ENCODE measurements around the gene BHLHE40.
A peak's percentile ranks its signal among the peaks of the same experiment; 100 is the strongest.

The BHLHE40 gene

DNA sequence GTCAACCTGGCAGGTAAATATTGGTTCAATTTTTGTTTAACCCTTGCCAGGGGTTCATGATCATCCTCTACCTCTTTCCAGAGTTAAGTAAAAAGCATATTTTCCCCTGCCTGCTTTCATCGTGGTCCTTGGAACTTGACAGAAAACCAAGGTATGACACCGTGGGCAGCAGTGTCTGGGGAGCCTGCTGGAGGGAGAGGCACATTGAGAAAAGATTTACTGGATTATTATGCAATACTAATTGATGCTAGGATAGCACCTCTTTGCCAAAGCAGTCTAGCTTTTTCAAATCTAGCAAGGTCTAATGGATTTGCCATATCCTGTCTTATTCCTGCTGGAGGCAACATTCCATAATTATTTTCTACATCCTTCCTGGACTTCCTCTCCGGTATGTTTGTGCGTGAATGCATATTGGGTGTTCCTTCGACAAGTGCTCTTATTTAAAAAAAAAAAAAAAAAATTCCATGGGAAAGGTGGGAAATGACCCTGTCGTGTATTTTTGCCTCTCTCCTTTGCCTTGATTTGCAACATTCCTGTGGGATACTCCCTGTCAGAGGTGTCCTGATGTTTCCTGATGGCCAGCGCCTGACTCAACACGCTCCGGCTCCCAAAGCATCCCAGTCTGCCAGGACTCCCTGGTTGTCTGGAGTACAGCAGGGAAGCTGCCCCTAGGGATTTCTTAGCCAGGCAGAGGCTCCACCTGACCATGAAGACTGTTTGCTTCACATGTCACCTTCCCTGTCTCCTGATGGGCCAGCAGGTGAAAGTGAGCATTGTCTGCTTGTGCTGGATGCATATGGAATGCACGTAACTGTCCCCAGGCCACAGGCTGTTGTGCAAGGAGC, 6.3 kb downstream of the BHLHE40 start:
- no peak for DNase-seq

DNA sequence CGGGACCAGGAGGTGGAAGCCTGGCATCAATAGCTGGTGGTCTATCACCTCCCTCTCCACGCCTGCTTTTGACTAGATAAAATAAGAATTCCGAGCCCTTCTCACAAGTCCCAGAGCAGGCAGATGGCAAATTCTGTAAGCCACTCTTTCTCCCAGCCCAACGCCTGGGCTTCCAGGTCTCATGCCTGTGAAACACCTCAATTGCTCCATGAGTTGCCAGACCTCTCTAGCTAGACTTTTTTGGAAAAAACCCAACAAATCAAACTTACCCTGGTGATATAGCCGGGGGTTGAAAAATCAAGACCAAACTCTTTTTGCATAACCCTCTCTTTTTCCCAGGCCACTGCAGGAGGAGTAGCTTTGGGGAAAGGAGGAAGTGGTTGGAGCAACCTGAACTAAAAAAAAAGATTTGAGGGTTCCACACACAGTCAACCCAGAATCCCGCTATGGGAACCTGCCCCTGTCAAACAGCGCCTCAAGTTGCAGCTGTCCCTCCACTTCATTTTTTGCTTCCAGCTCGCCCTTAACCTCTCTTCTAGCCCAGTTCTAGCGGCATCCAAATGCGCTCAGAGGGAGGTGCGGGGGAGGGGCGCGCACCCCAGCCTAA, 7.0 kb downstream of the BHLHE40 start:
- peak; percentile 51 to 54 for DNase-seq

DNA sequence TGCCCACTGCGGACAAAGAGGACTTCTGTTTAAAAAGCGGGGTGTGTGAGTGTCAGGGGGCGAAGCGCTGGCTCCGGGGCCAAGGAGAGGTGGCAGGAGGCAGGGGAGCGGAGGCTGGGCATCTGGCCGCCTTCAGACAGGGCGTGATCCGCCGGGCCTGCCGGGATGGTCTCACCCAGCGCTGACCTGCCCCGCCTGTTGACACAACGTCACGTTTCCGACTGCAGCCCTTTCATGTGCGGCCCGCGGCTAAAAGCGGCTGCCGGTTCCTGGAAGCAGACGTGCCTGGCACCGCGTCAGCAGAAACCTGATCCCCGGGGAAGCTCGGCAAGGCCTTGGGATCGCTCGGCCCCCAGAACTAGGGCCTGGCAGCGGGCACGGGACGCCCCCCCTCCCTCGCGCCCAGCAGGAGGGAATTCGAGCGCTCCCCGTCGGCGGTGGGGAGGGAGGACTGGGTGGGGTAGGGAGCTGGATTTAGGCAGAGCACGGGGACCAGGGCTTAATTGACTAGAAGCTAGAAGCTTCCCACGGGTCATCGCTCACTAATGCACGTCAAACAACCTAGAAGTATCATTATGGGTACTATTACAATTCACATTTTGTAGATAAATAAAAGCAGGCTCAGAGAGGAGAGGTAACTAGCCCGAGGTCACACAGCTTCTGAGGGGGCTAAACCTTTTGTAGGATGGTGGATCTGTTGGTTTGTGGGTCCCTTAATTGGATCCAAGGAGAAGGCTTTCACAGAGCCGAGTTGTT, 7.7 kb downstream of the BHLHE40 start:
- peak; percentile 70 to 74 for DNase-seq

DNA sequence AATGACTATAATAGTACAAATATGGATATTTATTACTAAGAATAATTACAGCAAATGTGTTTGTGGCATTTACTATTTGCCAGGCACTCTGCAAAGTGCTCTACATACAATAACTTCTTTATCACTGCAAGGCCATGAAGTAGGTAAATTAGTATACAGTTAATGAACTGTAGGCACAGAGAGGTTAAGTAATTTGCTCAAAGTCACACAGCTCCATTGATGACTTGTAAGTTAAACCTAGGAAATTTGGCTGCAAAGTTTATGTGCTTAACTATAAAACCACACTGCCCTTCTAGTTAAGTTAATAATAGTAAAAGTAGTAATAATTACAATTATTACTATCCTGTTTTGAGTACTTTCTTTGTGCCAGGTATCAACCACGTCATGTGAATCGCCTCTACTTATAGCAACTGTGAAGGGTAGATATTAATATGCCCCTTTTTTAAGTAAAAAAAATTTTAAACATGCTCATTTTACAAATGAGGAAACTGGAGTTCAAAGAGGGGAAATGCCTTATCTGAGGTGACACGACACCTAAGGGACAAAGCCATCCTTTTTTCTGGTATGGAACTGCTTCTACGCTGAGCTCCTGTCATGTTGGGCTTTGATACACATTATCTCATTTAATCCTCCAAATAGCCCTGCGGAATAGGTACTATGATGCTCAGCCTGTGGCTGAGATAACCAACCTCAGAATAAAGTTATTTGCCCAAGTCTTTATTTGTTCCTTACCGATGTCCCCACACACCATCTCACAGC, 8.5 kb downstream of the BHLHE40 start:
- peak in 1 of 2 experiments; percentile 14 for DNase-seq

DNA sequence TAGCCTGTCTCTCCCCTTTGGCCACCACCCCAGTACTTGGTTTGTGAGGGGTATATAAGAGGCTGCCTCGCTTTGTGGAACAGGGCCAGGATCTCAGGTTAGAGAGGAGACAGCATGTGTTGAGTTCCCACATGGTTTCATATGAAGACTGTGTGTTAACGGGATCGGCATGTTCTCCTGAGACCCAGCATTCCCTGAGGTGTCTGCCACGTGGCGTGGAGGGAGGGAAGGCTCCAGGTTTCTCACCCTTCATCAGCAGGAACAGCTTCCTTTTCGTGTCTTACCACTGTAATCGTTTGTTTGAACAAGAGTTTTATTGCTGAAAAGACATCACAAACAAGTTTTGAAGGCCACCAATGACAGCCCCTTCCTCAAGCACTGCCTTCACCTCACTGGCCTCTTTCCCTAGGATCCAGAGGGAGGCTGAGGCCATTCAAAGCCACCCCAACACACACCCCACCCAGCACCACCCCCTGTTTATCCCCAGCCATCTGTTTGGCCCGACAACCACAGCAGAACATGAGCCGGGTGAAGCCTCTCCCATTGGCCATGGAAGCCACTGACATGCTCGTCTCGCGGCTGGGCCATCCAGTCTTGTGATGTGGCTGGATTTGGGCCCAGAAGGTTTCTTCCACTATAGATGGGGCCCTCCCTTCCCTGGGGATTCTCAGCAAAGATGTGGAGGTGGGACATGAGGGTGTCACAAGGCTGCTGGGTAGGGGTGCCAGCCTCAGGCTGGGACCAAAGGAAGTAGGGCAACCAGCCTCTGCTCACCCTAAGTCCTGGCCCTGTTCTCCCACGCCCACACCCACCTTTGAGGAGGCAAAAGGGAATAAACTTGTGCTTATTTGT, 10.0 kb downstream of the BHLHE40 start:
- no peak for DNase-seq

GRCh38 chr3:4990069-4990468, 10.8 kb downstream of the BHLHE40 start:
- DNase-seq, result no peak

GRCh38 chr3:4992118-4992517, 12.9 kb downstream of the BHLHE40 start:
- no peak for DNase-seq

DNA sequence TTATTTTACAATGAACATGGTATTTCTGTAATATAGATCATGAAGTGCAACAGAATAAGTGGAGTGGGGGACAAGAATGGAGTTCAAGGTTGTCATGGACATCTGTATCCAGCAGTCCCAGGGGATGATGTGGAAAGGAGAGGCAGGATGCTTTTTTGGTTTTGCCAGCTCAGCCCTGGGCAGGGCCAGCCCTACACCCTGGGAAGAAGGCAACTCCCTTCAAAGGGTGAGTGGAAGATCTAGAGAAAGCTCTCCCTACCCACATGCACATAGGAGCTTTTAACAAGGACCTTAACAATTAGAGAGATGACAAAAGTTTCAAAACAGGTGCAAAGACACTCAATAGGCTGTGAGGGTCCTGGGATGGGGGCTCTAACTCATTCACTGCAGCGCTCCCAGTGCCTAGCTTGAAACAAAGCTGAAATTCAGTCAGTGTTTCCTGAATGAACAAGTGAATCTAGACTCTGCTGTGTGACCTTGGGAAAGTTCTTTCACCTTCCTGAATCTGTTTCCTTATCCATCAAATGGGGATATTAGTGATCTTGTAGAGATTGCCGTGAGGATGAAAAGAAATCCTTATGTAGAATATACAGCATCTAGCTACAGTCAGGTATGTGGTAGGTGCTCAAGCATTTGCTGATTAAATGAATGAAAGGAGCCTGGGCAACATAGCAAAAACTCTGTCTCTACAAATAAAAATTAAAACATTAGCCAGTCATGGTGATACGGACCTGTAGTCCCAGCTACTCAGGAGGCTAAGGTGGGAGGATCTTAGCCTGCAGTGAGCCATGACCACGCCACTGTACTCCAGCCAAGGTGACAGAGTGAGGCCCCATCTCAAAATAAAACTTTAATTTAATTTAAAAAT, 14.3 kb downstream of the BHLHE40 start:
- no peak for DNase-seq

DNA sequence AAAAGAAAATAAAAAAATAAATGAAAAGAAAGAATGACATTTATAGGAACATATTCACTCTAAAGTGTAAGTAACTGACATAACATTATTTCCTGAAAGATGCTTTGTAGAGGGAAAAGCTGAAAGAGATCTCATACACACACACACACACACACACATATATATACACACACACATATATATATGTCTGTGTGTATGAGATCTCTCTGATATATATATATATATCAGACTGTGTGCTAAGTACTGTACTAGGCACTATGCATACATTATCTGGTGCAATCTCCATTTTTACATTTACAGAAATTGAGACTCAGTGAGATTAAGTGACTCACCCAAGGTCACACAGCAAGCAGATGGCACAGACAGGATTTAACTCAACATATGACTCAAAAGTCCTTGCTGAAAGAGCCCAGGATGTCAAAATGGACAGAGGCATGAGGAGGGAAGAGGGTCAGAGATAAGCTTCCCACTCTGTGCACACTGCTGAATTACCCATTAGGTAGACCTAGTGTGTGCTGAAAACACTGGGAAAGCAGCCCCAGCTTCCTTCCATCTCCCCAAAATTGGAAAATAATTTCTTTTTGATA, 15.0 kb downstream of the BHLHE40 start:
- DNase-seq, result no peak

DNA sequence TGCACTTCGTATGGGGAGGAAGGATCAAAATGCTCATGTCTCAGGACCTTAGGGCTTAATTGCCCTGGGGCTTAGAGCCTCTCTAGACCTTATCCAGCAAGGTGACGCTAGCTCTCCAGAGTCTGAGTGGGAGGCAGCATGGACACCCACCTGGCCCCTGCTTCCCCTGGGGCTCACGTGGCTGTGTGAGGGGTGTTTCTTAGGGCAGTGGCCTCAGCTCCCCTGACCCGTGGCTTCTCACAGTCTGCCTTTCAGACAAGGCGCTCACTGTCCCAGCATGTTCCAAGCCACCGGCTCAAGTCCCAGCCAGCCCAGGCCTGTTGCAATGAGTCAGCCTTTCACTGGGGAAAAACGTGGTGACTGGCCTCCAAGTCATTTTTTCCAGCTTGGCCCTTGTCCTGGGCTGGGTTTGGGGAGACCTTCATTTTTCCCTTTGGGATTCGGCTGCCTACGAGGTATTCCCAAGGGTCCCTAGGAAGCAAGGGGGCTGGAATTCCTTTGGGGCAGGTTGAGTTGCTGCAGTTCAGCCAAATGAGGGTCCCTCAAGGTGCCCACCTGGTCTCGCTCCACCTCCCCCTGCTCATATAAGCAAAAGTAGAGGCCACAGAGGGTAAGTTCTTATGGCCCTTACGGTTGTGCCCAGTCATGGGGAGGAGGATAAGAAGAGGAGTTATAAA, 15.7 kb downstream of the BHLHE40 start:
- DNase-seq, result no peak

DNA sequence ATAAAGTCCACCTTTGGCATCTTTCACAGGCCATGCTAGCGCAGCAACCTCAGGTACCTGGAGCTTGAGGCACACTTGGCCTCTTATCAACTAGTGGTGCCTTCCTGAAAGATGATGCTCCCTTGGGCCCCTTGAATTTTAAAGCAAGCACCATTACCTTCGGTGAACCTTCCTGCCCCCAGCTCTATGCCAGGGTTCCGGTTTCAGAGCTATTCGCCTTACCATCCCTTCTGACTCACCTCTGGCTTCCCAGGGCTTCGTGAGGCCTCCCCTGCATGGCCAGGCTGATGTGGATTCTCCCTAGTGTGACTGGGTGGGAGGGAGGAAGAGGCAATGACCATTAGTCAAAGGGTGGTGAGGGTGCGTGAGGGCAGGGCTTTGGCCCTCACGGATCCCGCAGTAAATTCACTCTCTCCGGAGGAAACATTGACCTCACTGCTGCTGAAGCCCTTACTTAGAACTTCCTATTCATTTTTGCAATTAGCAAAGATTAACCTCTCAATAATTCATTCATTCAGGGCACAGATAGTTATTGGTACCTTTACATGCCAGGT, 16.3 kb downstream of the BHLHE40 start:
- DNase-seq, result no peak

- DNase-seq, result no peak
These were observed 17.1 kb downstream of the BHLHE40 start for GRCh38 chr3:4996223-4996765.

- DNase-seq, result no peak
These were observed 17.6 kb downstream of the BHLHE40 start for GRCh38 chr3:4996771-4997291.

GRCh38 chr3:4997946-4998345, 18.7 kb downstream of the BHLHE40 start:
- no peak for DNase-seq

GRCh38 chr3:4999531-5000184, 20.4 kb downstream of the BHLHE40 start:
- no peak for DNase-seq

- no peak for DNase-seq
These were observed 21.9 kb downstream of the BHLHE40 start for GRCh38 chr3:5001135-5001534.

DNA sequence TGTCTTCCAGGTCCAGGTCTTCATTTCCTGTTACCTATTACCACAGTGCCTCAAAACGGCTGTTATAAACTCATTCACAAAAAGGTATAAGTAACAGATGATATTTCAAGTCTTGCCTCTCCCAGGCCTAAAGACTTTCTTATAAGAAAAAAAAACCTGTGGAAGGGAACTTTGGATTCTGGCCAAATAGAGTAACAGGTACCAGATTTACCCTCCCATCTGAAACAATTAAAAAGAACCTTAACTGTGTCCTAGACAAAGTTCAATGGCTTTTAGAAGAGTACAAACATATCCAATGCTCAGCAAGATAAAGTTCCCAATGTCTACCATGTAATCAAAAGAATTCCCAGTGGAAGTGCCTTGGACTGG, 22.6 kb downstream of the BHLHE40 start:
- DNase-seq, result no peak

DNA sequence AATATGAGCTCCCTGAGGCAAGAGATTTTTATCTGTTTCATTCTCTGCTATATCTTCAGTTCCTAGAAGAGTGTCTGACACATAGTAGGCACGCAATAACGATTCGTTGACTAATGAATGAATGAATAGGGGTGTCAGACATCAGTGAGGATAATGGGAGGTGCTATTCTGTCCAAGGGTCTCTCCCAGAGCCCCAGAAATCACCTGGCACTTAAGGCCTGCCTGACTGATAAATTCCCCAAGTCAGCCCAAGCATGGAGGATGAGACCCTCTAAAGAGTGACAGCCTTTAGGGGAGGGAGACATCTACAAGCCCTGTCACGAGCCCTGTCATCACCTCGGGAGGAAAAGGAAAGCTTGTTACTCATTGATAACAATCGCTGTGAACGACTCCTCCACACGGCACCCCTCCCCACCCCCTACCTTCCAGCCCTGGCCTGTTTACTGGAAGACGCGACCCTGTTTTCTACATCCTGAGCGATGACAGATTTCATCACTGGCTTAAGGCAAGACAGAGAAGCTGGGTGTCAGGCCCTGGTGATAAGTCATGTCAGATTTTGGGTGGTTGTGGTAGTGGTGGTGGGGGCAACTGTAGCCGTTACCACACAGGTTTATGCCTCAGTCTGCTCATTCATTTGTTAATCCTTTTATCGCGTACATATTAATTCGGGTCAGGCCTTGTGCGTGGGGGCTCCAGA, 23.1 kb downstream of the BHLHE40 start:
- DNase-seq, result peak; percentile 38 to 44
